ENCODE measurements around the gene MYO18A.
A peak's percentile ranks its signal among the peaks of the same experiment; 100 is the strongest.

Gene MYO18A

DNA sequence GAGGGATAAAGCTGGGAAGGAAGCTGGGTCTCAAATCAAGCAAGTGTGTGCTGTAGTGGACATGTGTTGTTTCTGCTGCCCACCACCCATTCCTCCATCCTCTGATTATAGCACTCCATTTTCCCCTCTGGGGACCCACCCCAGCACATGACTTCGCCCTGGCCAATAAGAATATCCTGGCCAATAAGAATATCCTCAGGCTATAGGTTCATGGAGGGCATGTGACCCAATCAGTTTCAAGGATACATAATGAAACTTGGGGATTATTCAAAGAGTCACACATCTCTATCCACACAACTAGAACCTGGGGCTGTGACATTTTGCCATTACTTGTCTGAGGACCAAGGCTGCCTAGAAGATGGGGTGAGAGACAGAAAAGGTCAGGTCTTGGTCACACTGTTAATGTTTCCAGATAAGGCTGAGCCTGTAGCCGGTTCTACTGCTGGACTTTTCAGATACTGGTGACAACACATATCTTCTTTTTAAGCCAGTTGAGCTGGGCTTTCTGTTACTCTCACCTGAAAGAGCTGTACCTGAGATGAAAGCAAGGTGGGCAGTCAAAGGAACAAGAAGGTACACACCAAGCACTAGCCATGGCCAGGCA, 33.7 kb downstream of the MYO18A start:
- TF ChIP-seq CTCF (IDR thresholded peaks at IDR 0.05; ENCODE audit: control extremely low read depth, extremely low read depth, low read depth, missing control alignments), result no peak
- POLR2A ChIA-PET, result no interaction called here
- CTCF ChIA-PET, result interaction anchor here (1.1 to 11.9 kb wide), 22 partner anchors 8 to 785 kb away, joined by 3 to 298 read pairs (median 6); partner anchors contain the start of genes ABHD15 and MYO18A
- no peak for DNase-seq (ENCODE audit: extremely low spot score)

GRCh38 chr17:29145289-29146073, 34.7 kb downstream of the MYO18A start:
- TF ChIP-seq CTCF (IDR thresholded peaks at IDR 0.05; ENCODE audit: control extremely low read depth, extremely low read depth, low read depth, missing control alignments), result peak; percentile 56
- CTCF ChIA-PET, result interaction anchor here (0.7 to 11.9 kb wide), 35 partner anchors 9 to 786 kb away, joined by 3 to 298 read pairs (median 4); partner anchors contain the start of genes ABHD15, MYO18A and NUFIP2
- POLR2A ChIA-PET, result interaction anchor here (0.6 to 1.1 kb wide), 4 partner anchors 22 to 148 kb away, joined by 3 to 4 read pairs (median 4); partner anchors contain the start of gene NUFIP2
- DNase-seq (ENCODE audit: extremely low spot score), result peak; percentile 72

GRCh38 chr17:29143894-29144293, 36.3 kb downstream of the MYO18A start:
- peak; percentile 39 for TF ChIP-seq CTCF (IDR thresholded peaks at IDR 0.05; ENCODE audit: control extremely low read depth, extremely low read depth, low read depth, missing control alignments)
- CTCF ChIA-PET, result interaction anchor here (0.9 to 11.9 kb wide), 12 partner anchors 9 to 233 kb away, joined by 3 to 298 read pairs (median 4); partner anchors contain the start of gene MYO18A
- POLR2A ChIA-PET, result no interaction called here
- no peak for DNase-seq (ENCODE audit: extremely low spot score)

GRCh38 chr17:29141514-29141876, 38.7 kb downstream of the MYO18A start:
- POLR2A ChIA-PET, result no interaction called here
- CTCF ChIA-PET, result interaction anchor here (0.8 to 1.4 kb wide), 4 partner anchors 77 to 188 kb away, joined by 3 to 6 read pairs (median 4); no protein-coding TSS in a partner anchor
- no peak for TF ChIP-seq CTCF (IDR thresholded peaks at IDR 0.05; ENCODE audit: control extremely low read depth, extremely low read depth, low read depth, missing control alignments)
- no peak for DNase-seq (ENCODE audit: extremely low spot score)

- ChIA-PET CTCF (interaction anchor here (0.8 to 4.7 kb wide), 14 partner anchors 7 to 450 kb away, joined by 3 to 47 read pairs (median 4); partner anchors contain the start of gene MYO18A), POLR2A (interaction anchor here (0.6 to 1.3 kb wide), 8 partner anchors 8 to 1155 kb away, joined by 3 to 6 read pairs (median 4); partner anchors contain the start of gene NUFIP2)
- DNase-seq (ENCODE audit: extremely low spot score), result no peak
- TF ChIP-seq CTCF (IDR thresholded peaks at IDR 0.05; ENCODE audit: control extremely low read depth, extremely low read depth, low read depth, missing control alignments), result no peak
These were observed 39.3 kb downstream of the MYO18A start for GRCh38 chr17:29140631-29141513.
